ENCODE results near the gene TRIL. TPM values are rescaled to one million over a fixed set of nuclear protein-coding genes. Genes with fewer than 3 reads are reported as not detected.

The TRIL gene
- total and polyA plus RNA-seq, 2 of the 4 experiments (the other 2 are of a cell fraction) = under 0.01 to 0.09 TPM

- peaks cover 3% of the 10 kb centered on the region for H3K27me3 ChIP-seq (ENCODE audit: control insufficient read depth, insufficient read depth, low read length)
- H3K56ac ChIP-seq (ENCODE audit: extremely low read depth, insufficient read depth, low read length) = no peak overlapping the region
- WGBS, 2 experiments (ENCODE audit: extremely low coverage in 2 of 2, insufficient read length in 1 of 2) = 47% methylated on average over 3 of the region's 9 CpGs; no CpG with 5 or more reads in 1 of the 2 experiments
- H3K14ac ChIP-seq (replicated peaks; ENCODE audit: low read depth, low read length) = no peak overlapping the region
- H3K4me2 ChIP-seq (ENCODE audit: low read depth, low read length) = no peak overlapping the region
- intact Hi-C loops (cut with micrococcal nuclease) = no loop called here
- no peak overlapping the region for H3K9ac ChIP-seq (ENCODE audit: low read depth, low read length)
- H3K4me3 ChIP-seq (ENCODE audit: insufficient read depth, low read depth, low read length) = no peak overlapping the region
- H2BK20ac ChIP-seq (ENCODE audit: low read depth, low read length) = no peak overlapping the region
- no peak overlapping the region for H2BK5ac ChIP-seq (ENCODE audit: low read depth, low read length, poor library complexity, severe bottlenecking)
- H4K91ac ChIP-seq (ENCODE audit: insufficient read depth, low read depth, low read length) = no peak overlapping the region
- H3K23ac ChIP-seq (ENCODE audit: low read depth, low read length) = no peak overlapping the region
- in situ Hi-C loops (cut with MboI; ENCODE audit: low sequenced_read_pairs) = no loop called here
- H2BK15ac ChIP-seq (ENCODE audit: low read depth, low read length) = no peak overlapping the region
- DNase-seq = peak; percentile 18
- CTCF ChIA-PET = interaction anchor here (3.8 to 4.2 kb wide), 2 partner anchors 187 to 490 kb away, joined by 30 to 36 read pairs; no protein-coding TSS in a partner anchor
- H3K9me3 ChIP-seq (ENCODE audit: control insufficient read depth, insufficient read depth, low read length) = no peaks in the 10 kb centered on the region
- TF ChIP-seq CEBPB (IDR thresholded peaks at IDR 0.05; ENCODE audit: low read depth, low read length) = peak; percentile 50
- no peak for TF ChIP-seq FOS (IDR thresholded peaks at IDR 0.05; ENCODE audit: low read depth, low read length)
- no peak for TF ChIP-seq RFX5 (IDR thresholded peaks at IDR 0.05; ENCODE audit: low read depth, low read length)
- H3K36me3 ChIP-seq (ENCODE audit: control insufficient read depth, insufficient read depth, low read length) = no peaks in the 10 kb centered on the region
- H3K4ac ChIP-seq (ENCODE audit: low read depth, low read length) = no peak overlapping the region
- H4K5ac ChIP-seq (ENCODE audit: low read depth, low read length) = no peak overlapping the region
- no TSS peak for BruUV-seq (replicated peaks)
- ATAC-seq (ENCODE audit: low read depth) = no peak
- no peak overlapping the region for H3K27ac ChIP-seq (ENCODE audit: insufficient read depth, low read length)
- dilution Hi-C loops (cut with HindIII; ENCODE audit: low sequenced_read_pairs, unreplicated experiment) = no loop called here
- no peak overlapping the region for H2AK9ac ChIP-seq (replicated peaks; ENCODE audit: low read depth, low read length, poor library complexity)
- H3K4me1 ChIP-seq (ENCODE audit: control insufficient read depth, insufficient read depth, low read length) = peaks cover 1% of the 10 kb centered on the region; the same call in 1 of the 2 replicates
- POLR2A ChIA-PET (ENCODE audit: unreplicated experiment) = no interaction called here
- H2AK5ac ChIP-seq (ENCODE audit: low read depth, low read length) = no peak overlapping the region
- no peak overlapping the region for H3K18ac ChIP-seq (ENCODE audit: low read depth, low read length)
- no peak overlapping the region for H2BK120ac ChIP-seq (ENCODE audit: low read depth, low read length)
- no peaks in the 10 kb centered on the region for H3K9me1 ChIP-seq (ENCODE audit: insufficient read depth, low read length)
- no peaks in the 10 kb centered on the region for H3K79me1 ChIP-seq (ENCODE audit: low read depth in 1 of 2, low read length in 2 of 2)
- H4K8ac ChIP-seq (ENCODE audit: low read depth in 2 of 2, low read length in 2 of 2) = no peak overlapping the region
- no peak overlapping the region for H2AFZ ChIP-seq (replicated peaks; ENCODE audit: low read length, poor library complexity)
- no peaks in the 10 kb centered on the region for H4K20me1 ChIP-seq (ENCODE audit: insufficient read depth, low read length)
Measured at GRCh38 chr7:28919510-28919909, 38.6 kb downstream of the TRIL start.
